ENCODE measurements around the gene NPEPL1. TPM values are rescaled to one million over a fixed set of nuclear protein-coding genes. Genes with fewer than 3 reads are reported as not detected.

NPEPL1 gene
- total RNA-seq, 1 donor from 2014 or later: 43.2 TPM

DNA sequence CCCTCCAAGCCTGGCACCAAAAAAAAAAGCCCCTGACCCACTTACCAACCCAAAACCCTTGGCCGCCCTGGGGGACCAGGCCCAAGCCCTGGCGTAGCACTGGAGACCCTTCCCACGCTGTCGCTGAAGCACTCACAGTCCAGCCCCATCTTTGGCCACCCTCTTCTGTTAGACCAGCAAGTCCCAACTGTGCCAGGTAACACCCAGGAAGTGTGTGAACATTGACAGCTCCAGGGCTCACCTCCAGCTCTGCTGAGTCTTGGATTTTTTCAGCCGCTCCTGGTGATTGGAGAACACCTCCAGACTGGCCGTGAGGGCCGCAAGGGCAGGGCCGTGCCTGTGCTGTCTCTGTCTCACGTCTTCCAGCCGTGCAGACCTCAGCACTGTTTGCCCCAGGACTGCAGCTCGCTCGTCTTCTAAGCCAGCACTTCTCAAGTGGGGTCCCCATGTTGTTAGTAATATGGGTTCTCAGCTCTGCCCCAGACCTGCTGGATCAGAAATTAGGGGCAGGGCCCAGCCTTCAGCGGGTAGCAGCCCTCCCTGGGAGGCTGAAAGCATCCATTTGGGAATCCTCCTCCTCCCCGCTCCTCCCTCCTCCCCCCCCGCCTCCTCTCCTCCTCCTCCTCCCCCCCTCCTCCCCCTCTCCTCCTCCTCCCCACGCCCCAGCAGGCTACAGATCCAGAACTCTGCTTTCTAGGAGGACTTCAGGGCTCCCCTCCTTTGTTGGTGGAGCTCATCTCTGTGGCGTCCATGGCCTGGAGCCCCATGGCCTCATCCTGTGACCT, 18.1 kb downstream of the NPEPL1 start:
- H3K4me3 Mint-ChIP-seq (ENCODE audit: unreplicated experiment): no peak overlapping the region
- no peak overlapping the region for H3K27ac Mint-ChIP-seq (ENCODE audit: unreplicated experiment)
- H3K27me3 Mint-ChIP-seq (ENCODE audit: unreplicated experiment): peaks cover 7% of the 10 kb centered on the region
- TF ChIP-seq, protein P1, sequence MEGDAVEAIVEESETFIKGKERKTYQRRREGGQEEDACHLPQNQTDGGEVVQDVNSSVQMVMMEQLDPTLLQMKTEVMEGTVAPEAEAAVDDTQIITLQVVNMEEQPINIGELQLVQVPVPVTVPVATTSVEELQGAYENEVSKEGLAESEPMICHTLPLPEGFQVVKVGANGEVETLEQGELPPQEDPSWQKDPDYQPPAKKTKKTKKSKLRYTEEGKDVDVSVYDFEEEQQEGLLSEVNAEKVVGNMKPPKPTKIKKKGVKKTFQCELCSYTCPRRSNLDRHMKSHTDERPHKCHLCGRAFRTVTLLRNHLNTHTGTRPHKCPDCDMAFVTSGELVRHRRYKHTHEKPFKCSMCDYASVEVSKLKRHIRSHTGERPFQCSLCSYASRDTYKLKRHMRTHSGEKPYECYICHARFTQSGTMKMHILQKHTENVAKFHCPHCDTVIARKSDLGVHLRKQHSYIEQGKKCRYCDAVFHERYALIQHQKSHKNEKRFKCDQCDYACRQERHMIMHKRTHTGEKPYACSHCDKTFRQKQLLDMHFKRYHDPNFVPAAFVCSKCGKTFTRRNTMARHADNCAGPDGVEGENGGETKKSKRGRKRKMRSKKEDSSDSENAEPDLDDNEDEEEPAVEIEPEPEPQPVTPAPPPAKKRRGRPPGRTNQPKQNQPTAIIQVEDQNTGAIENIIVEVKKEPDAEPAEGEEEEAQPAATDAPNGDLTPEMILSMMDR (IDR thresholded peaks at IDR 0.05; ENCODE audit: partially characterized antibody, unreplicated experiment): no peak
- H3K4me1 Mint-ChIP-seq (ENCODE audit: low read depth, unreplicated experiment): peaks cover 7% of the 10 kb centered on the region
- H3K36me3 Mint-ChIP-seq (ENCODE audit: unreplicated experiment): no peaks in the 10 kb centered on the region
- DNase-seq: peak; percentile 17
- peaks cover 1% of the 10 kb centered on the region for H3K9me3 Mint-ChIP-seq (ENCODE audit: unreplicated experiment)

DNA sequence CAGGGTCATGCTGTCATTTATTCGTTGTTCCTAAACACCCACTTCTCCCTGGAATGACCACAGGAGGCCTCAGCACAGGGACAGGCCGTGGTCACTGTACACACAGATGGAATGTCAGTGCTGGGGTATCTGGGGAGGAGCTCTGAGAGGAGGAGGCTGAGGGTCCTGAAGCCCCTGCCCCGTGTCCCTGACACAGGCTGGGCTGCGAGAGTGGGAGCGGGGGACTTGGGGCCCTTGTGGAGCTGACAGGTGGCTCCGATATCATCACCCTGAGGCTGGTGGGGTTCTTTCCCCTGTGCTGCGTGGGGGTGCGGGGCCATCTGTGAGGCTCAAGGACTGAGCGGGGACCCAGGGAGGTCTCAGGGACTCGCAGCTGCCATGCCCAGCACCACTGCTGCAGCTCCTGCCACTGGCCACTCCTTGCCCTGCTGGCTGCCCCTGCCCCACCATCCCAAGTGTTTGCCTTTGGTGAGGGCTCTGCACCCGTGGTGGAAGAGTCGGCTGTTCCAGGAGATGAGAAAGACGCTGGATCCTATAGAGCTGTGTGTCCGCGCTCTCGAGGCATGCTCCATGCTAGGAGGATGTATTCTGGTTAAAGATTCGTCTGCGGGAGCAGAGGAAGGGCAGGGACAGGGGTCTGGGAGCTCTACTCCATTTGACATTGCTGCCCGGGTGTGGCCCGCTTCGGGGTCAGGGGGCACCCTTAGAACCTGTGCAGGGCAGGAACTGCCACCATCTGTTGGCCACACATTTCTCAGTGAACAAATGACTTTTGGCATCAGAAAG, 18.9 kb downstream of the NPEPL1 start:
- no peak overlapping the region for H3K4me3 Mint-ChIP-seq (ENCODE audit: unreplicated experiment)
- H3K9me3 Mint-ChIP-seq (ENCODE audit: unreplicated experiment): peaks cover 1% of the 10 kb centered on the region
- H3K36me3 Mint-ChIP-seq (ENCODE audit: unreplicated experiment): no peaks in the 10 kb centered on the region
- peaks cover 7% of the 10 kb centered on the region for H3K4me1 Mint-ChIP-seq (ENCODE audit: low read depth, unreplicated experiment)
- no peak overlapping the region for H3K27ac Mint-ChIP-seq (ENCODE audit: unreplicated experiment)
- TF ChIP-seq, protein P1 (IDR thresholded peaks at IDR 0.05; ENCODE audit: partially characterized antibody, unreplicated experiment): no peak
- no peak for DNase-seq
- peaks cover 5% of the 10 kb centered on the region for H3K27me3 Mint-ChIP-seq (ENCODE audit: unreplicated experiment)

DNA sequence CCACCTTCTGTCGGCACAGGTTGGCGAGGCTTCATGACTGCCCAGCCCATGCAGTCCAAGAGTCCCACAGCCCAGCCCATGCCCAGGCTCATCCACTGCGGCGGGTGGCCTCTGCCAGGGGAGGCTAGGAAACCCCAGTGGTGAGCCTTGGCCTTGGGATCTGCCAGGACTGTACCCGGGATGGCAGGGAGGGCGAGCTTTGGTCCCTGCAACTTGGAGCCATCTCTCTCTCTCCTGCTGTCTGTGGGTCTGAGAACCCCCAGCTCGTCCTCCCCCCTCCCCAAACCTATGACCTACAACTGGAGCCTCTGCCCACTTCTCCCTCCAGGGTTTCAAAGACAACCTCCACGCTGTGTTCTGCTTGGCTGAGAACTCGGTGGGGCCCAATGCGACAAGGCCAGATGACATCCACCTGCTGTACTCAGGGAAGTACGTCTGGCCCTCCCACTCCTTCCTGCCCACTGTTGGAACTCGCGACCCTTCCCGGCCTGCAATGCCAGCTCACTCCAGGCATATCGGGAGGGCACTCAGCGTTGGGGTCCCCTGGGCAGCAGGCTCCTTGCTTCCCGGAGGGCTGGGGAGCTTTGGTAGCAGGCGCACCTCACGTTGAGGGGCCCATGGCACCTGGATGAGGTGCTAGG, 19.7 kb downstream of the NPEPL1 start:
- no peak overlapping the region for H3K4me3 Mint-ChIP-seq (ENCODE audit: unreplicated experiment)
- H3K27ac Mint-ChIP-seq (ENCODE audit: unreplicated experiment): no peak overlapping the region
- H3K9me3 Mint-ChIP-seq (ENCODE audit: unreplicated experiment): peaks cover 3% of the 10 kb centered on the region
- peaks cover 8% of the 10 kb centered on the region for H3K4me1 Mint-ChIP-seq (ENCODE audit: low read depth, unreplicated experiment)
- no peak for DNase-seq
- TF ChIP-seq, protein P1 (IDR thresholded peaks at IDR 0.05; ENCODE audit: partially characterized antibody, unreplicated experiment): no peak
- no peaks in the 10 kb centered on the region for H3K36me3 Mint-ChIP-seq (ENCODE audit: unreplicated experiment)
- peaks cover 5% of the 10 kb centered on the region for H3K27me3 Mint-ChIP-seq (ENCODE audit: unreplicated experiment)

DNA sequence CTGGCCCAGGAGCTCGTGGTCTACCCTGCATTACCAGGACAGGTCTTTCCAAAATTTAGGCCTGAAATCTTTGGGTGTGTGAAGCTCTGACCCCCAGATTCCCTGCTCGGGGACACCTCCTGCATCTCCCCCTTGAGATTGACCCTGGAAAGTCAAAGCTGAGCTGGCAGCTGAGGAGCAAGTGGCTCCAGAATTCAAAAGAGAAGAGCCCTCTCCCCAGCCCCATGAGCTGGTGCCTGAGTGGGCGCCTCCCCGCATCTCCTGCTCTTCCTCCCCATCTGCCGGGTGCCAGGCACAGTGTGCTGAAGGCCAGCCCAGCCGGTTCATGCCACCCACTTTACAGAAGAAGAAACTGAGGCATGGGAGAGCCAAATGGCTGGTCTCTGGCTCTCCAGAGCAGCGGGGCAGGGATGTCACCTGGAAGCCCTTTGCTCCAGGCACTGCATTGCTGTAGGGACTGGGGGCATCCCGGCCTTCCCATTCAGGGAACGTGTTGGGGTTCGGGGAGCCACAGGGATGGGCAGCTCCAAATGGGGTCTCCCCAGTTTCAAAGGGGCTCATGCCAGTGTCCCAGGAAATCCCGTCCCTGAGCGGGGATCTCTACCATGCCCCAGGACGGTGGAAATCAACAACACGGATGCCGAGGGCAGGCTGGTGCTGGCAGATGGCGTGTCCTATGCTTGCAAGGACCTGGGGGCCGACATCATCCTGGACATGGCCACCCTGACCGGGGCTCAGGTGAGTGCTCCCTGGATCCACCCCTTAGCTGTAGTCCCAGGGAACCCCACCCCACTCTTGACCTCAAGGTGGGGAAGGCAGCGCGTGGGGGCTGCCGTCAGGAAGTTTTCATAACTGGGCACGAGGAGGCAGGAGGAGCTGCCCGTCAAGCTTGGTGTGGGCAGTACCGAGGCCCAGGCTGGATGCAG, 20.5 kb downstream of the NPEPL1 start:
- DNase-seq: no peak
- no peak overlapping the region for H3K27ac Mint-ChIP-seq (ENCODE audit: unreplicated experiment)
- H3K27me3 Mint-ChIP-seq (ENCODE audit: unreplicated experiment): peaks cover 3% of the 10 kb centered on the region
- TF ChIP-seq, protein P1 (IDR thresholded peaks at IDR 0.05; ENCODE audit: partially characterized antibody, unreplicated experiment): no peak
- H3K36me3 Mint-ChIP-seq (ENCODE audit: unreplicated experiment): no peaks in the 10 kb centered on the region
- H3K9me3 Mint-ChIP-seq (ENCODE audit: unreplicated experiment): peaks cover 3% of the 10 kb centered on the region
- H3K4me1 Mint-ChIP-seq (ENCODE audit: low read depth, unreplicated experiment): peaks cover 10% of the 10 kb centered on the region
- no peak overlapping the region for H3K4me3 Mint-ChIP-seq (ENCODE audit: unreplicated experiment)
